RWPE2 (cell line): ENCODE measurements around the gene MPG.

ENCODE experiments used
- ATAC-seq: fragments of 200-7000 bp; cut with Tn5 transposase; 3 replicates; pipeline ENCODE4 v1.9.1; 2021; ENCODE audit warnings: low read depth
- DNase-seq: peaks from one replicate; pipeline ENCODE4 v3.0.0-alpha.2; 2020; ENCODE audit warnings: low spot score
- H3K27ac ChIP-seq: fragments of 450-650 bp; 2 replicates; pipeline ENCODE4 v1.5.1; 2017; ENCODE audit warnings: mild to moderate bottlenecking; ENCODE audit not compliant: poor library complexity, severe bottlenecking
- H3K27me3 ChIP-seq: fragments of 250-450 bp; sonication (Bioruptor Pico); 2 replicates; pipeline ENCODE4 v1.5.1; 2021; ENCODE audit warnings: mild to moderate bottlenecking, moderate library complexity; ENCODE audit not compliant: insufficient read depth, poor library complexity, severe bottlenecking
- H3K36me3 ChIP-seq: fragments of 250-450 bp; sonication (Bioruptor Pico); 2 replicates; pipeline ENCODE4 v1.5.1; 2020; ENCODE audit warnings: low read depth, mild to moderate bottlenecking, moderate library complexity
- H3K4me1 ChIP-seq: fragments of 250-450 bp; sonication (Bioruptor Pico); 2 replicates; pipeline ENCODE4 v1.5.1; 2021; ENCODE audit warnings: mild to moderate bottlenecking, moderate library complexity; ENCODE audit not compliant: insufficient read depth, poor library complexity, severe bottlenecking
- H3K4me3 ChIP-seq: fragments of 250-450 bp; sonication (Bioruptor Pico); 2 replicates; pipeline ENCODE4 v1.5.1; 2021; ENCODE audit warnings: mild to moderate bottlenecking, moderate library complexity; ENCODE audit not compliant: severe bottlenecking
- H3K9me3 ChIP-seq: fragments of 250-450 bp; sonication (Bioruptor Pico); 2 replicates; pipeline ENCODE4 v1.5.1; 2021; ENCODE audit warnings: mild to moderate bottlenecking, moderate library complexity; ENCODE audit not compliant: severe bottlenecking
- CTCF ChIP-seq: fragments of 450-650 bp; IDR thresholded peaks from one replicate; pipeline ENCODE4 v1.5.1; 2017; ENCODE audit warnings: mild to moderate bottlenecking, moderate library complexity; ENCODE audit not compliant: poor library complexity, severe bottlenecking

MPG gene

GRCh38 chr16:89391-90302 is 11.6 kb downstream of the MPG start:
- Histone ChIP-seq H3K4me1 (peaks cover 10% of the 10 kb centered on the region), H3K36me3 (peaks cover 54% of the 10 kb centered on the region)

GRCh38 chr16:91484-91883 is 13.5 kb downstream of the MPG start:
- H3K4me1 ChIP-seq: no peaks in the 10 kb centered on the region
- no peak overlapping the region for H3K4me3 ChIP-seq
- ATAC-seq (no peak), DNase-seq (no peak)
- H3K9me3 ChIP-seq: no peaks in the 10 kb centered on the region
- no peaks in the 10 kb centered on the region for H3K27me3 ChIP-seq
- H3K27ac ChIP-seq: no peak overlapping the region
- no peak for TF ChIP-seq CTCF
- H3K36me3 ChIP-seq: peaks cover 55% of the 10 kb centered on the region

More at GRCh38 chr16:89391-90302, 11.6 kb downstream of the MPG start:
- no peak for TF ChIP-seq CTCF
- Histone ChIP-seq H3K4me3 (no peak overlapping the region), H3K9me3 (no peaks in the 10 kb centered on the region), H3K27ac (no peak overlapping the region), H3K27me3 (no peaks in the 10 kb centered on the region)
- ATAC-seq (no peak), DNase-seq (no peak)

GRCh38 chr16:92431-93339 is 14.7 kb downstream of the MPG start:
- no peak overlapping the region for H3K27ac ChIP-seq
- no peak for TF ChIP-seq CTCF
- H3K36me3 ChIP-seq: peaks cover 53% of the 10 kb centered on the region

GRCh38 chr16:94918-95265 is 16.9 kb downstream of the MPG start:
- no peak overlapping the region for H3K4me3 ChIP-seq
- H3K27ac ChIP-seq: no peak overlapping the region
- H3K9me3 ChIP-seq: no peaks in the 10 kb centered on the region
- H3K4me1 ChIP-seq: no peaks in the 10 kb centered on the region
- TF ChIP-seq CTCF: no peak
- H3K36me3 ChIP-seq: peaks cover 54% of the 10 kb centered on the region
- ATAC-seq (no peak), DNase-seq (no peak)
- no peaks in the 10 kb centered on the region for H3K27me3 ChIP-seq

More at GRCh38 chr16:92431-93339, 14.7 kb downstream of the MPG start:
- ATAC-seq (no peak; the same call in 2 of the 3 replicates), DNase-seq (no peak)
- no peaks in the 10 kb centered on the region for H3K27me3 ChIP-seq
- no peaks in the 10 kb centered on the region for H3K4me1 ChIP-seq
- no peak overlapping the region for H3K4me3 ChIP-seq
- H3K9me3 ChIP-seq: no peaks in the 10 kb centered on the region
